Vagina (tissue), 2 donors: ENCODE data around the gene VAV3.

ENCODE experiments used
- POLR2A ChIP-seq, 2 donors: fragments of 450-650 bp; IDR thresholded peaks; one replicate each; pipeline ENCODE4 v1.6.1; 2017; ENCODE audit warnings: antibody characterized with exemption in 2 of 2, mild to moderate bottlenecking in 2 of 2, moderate library complexity in 2 of 2
- POLR2AphosphoS5 ChIP-seq, 2 donors: sonication (generic); formaldehyde crosslinking; IDR thresholded peaks; one replicate each; pipeline ENCODE4 v1.9.0; 2017; ENCODE audit warnings: antibody characterized with exemption in 2 of 2, mild to moderate bottlenecking in 2 of 2, low read depth in 1 of 2; ENCODE audit not compliant: insufficient read depth in 1 of 2
- TF ChIP-seq, protein P1 (sequence below), 3 experiments: fragments of 450-650 bp in 2 of 3; fragments of 200-600 bp in 1 of 3; sonication (generic) in 1 of 3; IDR thresholded peaks; one replicate each; pipeline ENCODE4 v1.5.1; 2017 to 2019; ENCODE audit warnings: antibody characterized with exemption in 3 of 3, mild to moderate bottlenecking in 2 of 3, moderate library complexity in 2 of 3

DNA sequence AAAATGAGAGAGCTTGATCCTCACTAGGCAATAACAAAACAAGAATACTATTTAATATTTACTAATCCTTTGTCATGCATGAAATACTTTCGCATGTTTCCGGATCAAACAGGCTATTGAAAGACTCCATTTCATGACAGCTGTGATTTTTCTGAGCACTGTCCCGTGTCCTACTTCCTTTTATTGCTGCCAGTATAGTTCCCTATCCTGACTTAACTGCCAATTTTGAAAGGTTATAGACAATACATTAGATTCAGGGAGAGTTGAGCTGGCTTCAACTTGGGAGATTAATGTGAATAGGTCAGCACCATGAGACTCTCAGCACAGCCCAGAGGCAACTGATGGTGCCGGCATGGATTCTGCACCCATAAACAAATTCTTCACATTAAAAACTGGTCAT lies 225.8 kb downstream of the VAV3 start:
- TF ChIP-seq, protein P1, sequence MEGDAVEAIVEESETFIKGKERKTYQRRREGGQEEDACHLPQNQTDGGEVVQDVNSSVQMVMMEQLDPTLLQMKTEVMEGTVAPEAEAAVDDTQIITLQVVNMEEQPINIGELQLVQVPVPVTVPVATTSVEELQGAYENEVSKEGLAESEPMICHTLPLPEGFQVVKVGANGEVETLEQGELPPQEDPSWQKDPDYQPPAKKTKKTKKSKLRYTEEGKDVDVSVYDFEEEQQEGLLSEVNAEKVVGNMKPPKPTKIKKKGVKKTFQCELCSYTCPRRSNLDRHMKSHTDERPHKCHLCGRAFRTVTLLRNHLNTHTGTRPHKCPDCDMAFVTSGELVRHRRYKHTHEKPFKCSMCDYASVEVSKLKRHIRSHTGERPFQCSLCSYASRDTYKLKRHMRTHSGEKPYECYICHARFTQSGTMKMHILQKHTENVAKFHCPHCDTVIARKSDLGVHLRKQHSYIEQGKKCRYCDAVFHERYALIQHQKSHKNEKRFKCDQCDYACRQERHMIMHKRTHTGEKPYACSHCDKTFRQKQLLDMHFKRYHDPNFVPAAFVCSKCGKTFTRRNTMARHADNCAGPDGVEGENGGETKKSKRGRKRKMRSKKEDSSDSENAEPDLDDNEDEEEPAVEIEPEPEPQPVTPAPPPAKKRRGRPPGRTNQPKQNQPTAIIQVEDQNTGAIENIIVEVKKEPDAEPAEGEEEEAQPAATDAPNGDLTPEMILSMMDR (IDR thresholded peaks at IDR 0.05) = no peak
- no peak for TF ChIP-seq POLR2A (IDR thresholded peaks at IDR 0.05)
- TF ChIP-seq POLR2AphosphoS5 (IDR thresholded peaks at IDR 0.05; ENCODE audit: insufficient read depth in 1 of 2, low read depth in 1 of 2) = no peak
